ENCODE measurements around the gene RNU6-1. TPM values are rescaled to one million over a fixed set of nuclear protein-coding genes. Genes with fewer than 3 reads are reported as not detected.

RNU6-1 gene
- total and polyA plus RNA-seq, 2 donors (not counting 1 experiment from before 2014, with no cell fraction given) = not detected

DNA sequence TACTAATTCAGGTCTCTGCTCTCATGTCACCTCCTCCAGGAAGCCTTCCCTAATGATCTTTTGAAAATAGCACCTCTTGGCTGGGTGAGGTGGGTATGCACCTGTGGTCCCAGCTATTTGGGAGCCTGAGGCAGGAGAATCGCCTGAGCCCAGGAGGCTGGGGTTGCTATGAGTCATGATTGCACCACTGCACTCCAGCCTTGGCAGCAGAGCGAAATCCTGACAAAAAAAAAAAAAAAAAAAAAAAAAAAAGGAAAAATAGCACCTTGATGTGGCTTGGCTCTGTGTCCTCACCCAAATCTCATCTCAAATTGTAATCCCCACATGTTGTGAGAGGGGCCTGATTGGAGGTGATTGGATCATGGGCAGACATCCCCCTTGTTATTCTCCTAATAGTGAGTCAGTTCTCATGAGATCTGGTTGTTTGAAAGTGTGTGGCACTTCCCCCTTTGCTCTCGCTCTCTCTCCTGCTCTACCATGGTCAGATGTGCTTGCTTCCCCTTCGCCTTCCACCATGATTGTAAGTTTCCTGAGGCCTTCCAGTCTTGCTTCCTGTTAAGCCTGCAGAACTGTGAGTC, 11.2 kb upstream of the RNU6-1 start:
- Mint-ChIP-seq H3K27me3 (peaks cover 10% of the 10 kb centered on the region), H3K4me3 (no peak overlapping the region), H3K27ac (peak overlapping the region; percentile 54), H3K9me3 (ENCODE audit: insufficient read depth) (peaks cover 2% of the 10 kb centered on the region), H3K4me1 (peaks cover 19% of the 10 kb centered on the region)
- no peak overlapping the region for H3K9ac ChIP-seq (ENCODE audit: low read length)
- H3K27me3 ChIP-seq (replicated peaks in 1 of 4; ENCODE audit: control extremely low read depth in 1 of 4, control insufficient read depth in 3 of 4, insufficient read depth in 4 of 4, low read length in 3 of 4) = peaks cover 0 to 8% (median 4%) of the 10 kb centered on the region in 4 experiments
- intact Hi-C loops (cut with micrococcal nuclease) = no loop called here
- H3K4me3 ChIP-seq (ENCODE audit: control extremely low read depth in 1 of 5, extremely low read depth in 1 of 5, insufficient read depth in 1 of 5, low read depth in 2 of 5, low read length in 4 of 5) = no peak overlapping the region
- no peak for DNase-seq
- no peak overlapping the region for H2AFZ ChIP-seq (ENCODE audit: insufficient read depth, low read depth, low read length, poor library complexity, severe bottlenecking)
- peaks cover 0 to 10% (median 5%) of the 10 kb centered on the region in 3 donors for H3K9me3 ChIP-seq (ENCODE audit: control extremely low read depth in 1 of 3, control insufficient read depth in 2 of 3, insufficient read depth in 1 of 3, low read length in 2 of 3)
- ChIA-PET POLR2A (no interaction called here), CTCF (no interaction called here)
- ATAC-seq (ENCODE audit: low read depth) = no peak
- WGBS (ENCODE audit: insufficient coverage) = 40% methylated on average over 1 of the region's 4 CpGs
- H4K20me1 ChIP-seq (ENCODE audit: control insufficient read depth, insufficient read depth, low read length, poor library complexity, severe bottlenecking) = no peaks in the 10 kb centered on the region
- H3K27ac ChIP-seq (ENCODE audit: low read length in 2 of 2) = no peak overlapping the region
- no peak overlapping the region for H3K4me2 ChIP-seq (replicated peaks; ENCODE audit: low read depth, low read length, poor library complexity, severe bottlenecking)
- H3K4me1 ChIP-seq (ENCODE audit: control insufficient read depth in 2 of 2, insufficient read depth in 2 of 2, low read length in 2 of 2) = peaks cover 3 to 15% of the 10 kb centered on the region in 2 donors
- no peak for TF ChIP-seq CTCF (IDR thresholded peaks at IDR 0.05)
- TF ChIP-seq EZH2 (IDR thresholded peaks at IDR 0.05; ENCODE audit: borderline replicate concordance, insufficient read depth, low read depth, low read length, poor library complexity, severe bottlenecking) = no peak
- H3K79me2 ChIP-seq (ENCODE audit: control insufficient read depth, insufficient read depth, low read length) = no peaks in the 10 kb centered on the region
- no peaks in the 10 kb centered on the region for H3K36me3 ChIP-seq (replicated peaks in 1 of 2; ENCODE audit: control extremely low read depth in 1 of 2, control insufficient read depth in 1 of 2, extremely low read depth in 1 of 2, insufficient read depth in 2 of 2, low read length in 1 of 2)

GRCh38 chr15:67850336-67850735, 10.5 kb upstream of the RNU6-1 start:
- H3K27me3 ChIP-seq (replicated peaks in 1 of 4; ENCODE audit: control extremely low read depth in 1 of 4, control insufficient read depth in 3 of 4, insufficient read depth in 4 of 4, low read length in 3 of 4) = peaks cover 0 to 8% (median 4%) of the 10 kb centered on the region in 4 experiments
- H3K79me2 ChIP-seq (ENCODE audit: control insufficient read depth, insufficient read depth, low read length) = no peaks in the 10 kb centered on the region
- WGBS (ENCODE audit: insufficient coverage) = 38% methylated on average over 6 of the region's 7 CpGs
- H3K4me2 ChIP-seq (replicated peaks; ENCODE audit: low read depth, low read length, poor library complexity, severe bottlenecking) = no peak overlapping the region
- Mint-ChIP-seq H3K27me3 (peaks cover 10% of the 10 kb centered on the region), H3K27ac (no peak overlapping the region), H3K4me1 (peaks cover 19% of the 10 kb centered on the region), H3K4me3 (no peak overlapping the region), H3K9me3 (ENCODE audit: insufficient read depth) (peaks cover 2% of the 10 kb centered on the region)
- ATAC-seq (ENCODE audit: low read depth) (no peak), DNase-seq (no peak)
- H4K20me1 ChIP-seq (ENCODE audit: control insufficient read depth, insufficient read depth, low read length, poor library complexity, severe bottlenecking) = no peaks in the 10 kb centered on the region
- no peak overlapping the region for H3K9ac ChIP-seq (ENCODE audit: low read length)
- TF ChIP-seq CTCF (IDR thresholded peaks at IDR 0.05) (no peak), EZH2 (IDR thresholded peaks at IDR 0.05; ENCODE audit: borderline replicate concordance, insufficient read depth, low read depth, low read length, poor library complexity, severe bottlenecking) (no peak)
- H3K9me3 ChIP-seq (ENCODE audit: control extremely low read depth in 1 of 3, control insufficient read depth in 2 of 3, insufficient read depth in 1 of 3, low read length in 2 of 3) = peaks cover 0 to 10% (median 5%) of the 10 kb centered on the region in 3 donors
- no peak overlapping the region for H3K27ac ChIP-seq (ENCODE audit: low read length in 2 of 2)
- no peaks in the 10 kb centered on the region for H3K36me3 ChIP-seq (replicated peaks in 1 of 2; ENCODE audit: control extremely low read depth in 1 of 2, control insufficient read depth in 1 of 2, extremely low read depth in 1 of 2, insufficient read depth in 2 of 2, low read length in 1 of 2)
- H3K4me1 ChIP-seq (ENCODE audit: control insufficient read depth in 2 of 2, insufficient read depth in 2 of 2, low read length in 2 of 2) = peaks cover 3 to 15% of the 10 kb centered on the region in 2 donors
- intact Hi-C loops (cut with micrococcal nuclease) = no loop called here
- CTCF ChIA-PET = no interaction called here
- no peak overlapping the region for H2AFZ ChIP-seq (ENCODE audit: insufficient read depth, low read depth, low read length, poor library complexity, severe bottlenecking)
- no peak overlapping the region for H3K4me3 ChIP-seq (ENCODE audit: control extremely low read depth in 1 of 5, extremely low read depth in 1 of 5, insufficient read depth in 1 of 5, low read depth in 2 of 5, low read length in 4 of 5)
- POLR2A ChIA-PET = no interaction called here

Data from B cell (primary cell).